Ecto neural progenitor cell (in vitro differentiated cells): ENCODE data around the gene CCT7.

ENCODE experiments used
- DNase-seq: peaks from one replicate; pipeline ENCODE4 v3.0.0-alpha.2; 2018; ENCODE audit warnings: low spot score

CCT7 gene

GRCh38 chr2:73268830-73269685 lies 35.0 kb downstream of the CCT7 start:
- peak; percentile 75 for DNase-seq

- no peak for DNase-seq
Observed at GRCh38 chr2:73269686-73270465, 35.8 kb downstream of the CCT7 start.

DNA sequence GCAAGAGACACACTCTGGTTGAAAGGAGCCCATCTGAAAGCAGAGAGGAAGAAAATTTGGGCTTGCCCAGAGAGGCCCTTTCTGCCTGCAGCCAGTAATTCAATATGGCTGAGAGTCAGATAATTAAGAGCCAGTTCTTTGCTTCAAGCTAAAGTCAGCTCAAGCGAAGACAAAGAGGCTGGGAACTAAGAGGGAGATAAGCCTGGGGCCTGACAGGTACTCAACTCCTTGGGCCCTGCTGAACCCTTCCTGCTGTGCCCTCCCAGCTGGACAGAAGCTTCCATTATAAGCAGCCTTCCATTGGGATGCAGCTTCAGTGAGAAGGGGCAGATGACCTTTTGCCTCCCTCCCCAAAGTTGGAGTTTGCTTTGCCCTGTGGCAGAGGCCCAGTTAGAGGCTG lies 38.2 kb downstream of the CCT7 start:
- peak; percentile 58 for DNase-seq

GRCh38 chr2:73279852-73280251 lies 45.7 kb downstream of the CCT7 start:
- no peak for DNase-seq

DNA sequence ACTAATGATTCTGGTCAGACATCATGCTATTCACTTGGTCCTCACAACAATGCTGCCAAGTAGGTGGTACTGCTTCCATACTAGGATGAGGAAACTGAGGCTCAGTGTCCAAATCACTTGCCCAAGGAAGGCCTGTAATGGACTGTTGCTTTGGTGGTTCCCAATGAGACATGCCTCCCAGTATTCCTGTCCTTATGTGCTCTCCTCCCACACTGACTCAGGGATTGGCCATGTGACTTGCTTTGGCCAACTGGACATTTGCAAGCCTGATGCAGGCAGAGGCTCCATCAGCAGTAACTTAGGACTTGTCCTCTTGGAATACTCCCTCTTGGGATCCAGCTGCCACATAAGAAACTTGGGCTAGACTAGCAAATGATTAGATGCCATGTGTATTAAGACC lies 47.1 kb downstream of the CCT7 start:
- DNase-seq, result no peak

DNA sequence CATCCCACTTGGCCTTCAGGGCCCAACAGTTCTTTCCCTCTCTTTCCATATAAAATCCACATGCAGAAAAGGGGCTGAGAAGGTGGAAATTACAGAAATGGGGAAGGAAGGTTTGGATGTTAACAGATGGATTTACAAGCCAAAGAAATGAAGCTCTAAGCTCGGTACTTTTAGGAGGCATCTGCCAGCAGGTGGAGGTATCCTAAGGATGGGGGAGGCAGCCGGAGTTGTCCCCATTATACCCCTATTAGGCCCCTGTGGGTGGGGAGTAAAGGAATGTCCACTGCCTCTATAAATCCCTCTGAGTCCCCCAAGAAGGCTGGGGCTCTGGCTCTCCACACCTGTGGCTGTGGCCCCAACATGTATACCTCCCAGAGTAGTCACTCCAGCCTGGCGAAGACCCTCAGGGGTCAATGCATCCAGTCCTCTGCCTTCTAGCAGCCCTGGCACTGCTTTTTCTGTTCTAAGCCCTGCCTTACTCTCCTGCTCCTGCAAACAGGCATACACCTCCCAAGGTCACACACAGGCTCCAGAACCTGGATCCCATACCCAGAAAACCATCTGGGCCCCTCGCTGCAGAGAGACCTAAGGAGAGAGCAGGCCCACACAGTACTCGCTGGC lies 48.9 kb downstream of the CCT7 start:
- DNase-seq, result no peak

DNA sequence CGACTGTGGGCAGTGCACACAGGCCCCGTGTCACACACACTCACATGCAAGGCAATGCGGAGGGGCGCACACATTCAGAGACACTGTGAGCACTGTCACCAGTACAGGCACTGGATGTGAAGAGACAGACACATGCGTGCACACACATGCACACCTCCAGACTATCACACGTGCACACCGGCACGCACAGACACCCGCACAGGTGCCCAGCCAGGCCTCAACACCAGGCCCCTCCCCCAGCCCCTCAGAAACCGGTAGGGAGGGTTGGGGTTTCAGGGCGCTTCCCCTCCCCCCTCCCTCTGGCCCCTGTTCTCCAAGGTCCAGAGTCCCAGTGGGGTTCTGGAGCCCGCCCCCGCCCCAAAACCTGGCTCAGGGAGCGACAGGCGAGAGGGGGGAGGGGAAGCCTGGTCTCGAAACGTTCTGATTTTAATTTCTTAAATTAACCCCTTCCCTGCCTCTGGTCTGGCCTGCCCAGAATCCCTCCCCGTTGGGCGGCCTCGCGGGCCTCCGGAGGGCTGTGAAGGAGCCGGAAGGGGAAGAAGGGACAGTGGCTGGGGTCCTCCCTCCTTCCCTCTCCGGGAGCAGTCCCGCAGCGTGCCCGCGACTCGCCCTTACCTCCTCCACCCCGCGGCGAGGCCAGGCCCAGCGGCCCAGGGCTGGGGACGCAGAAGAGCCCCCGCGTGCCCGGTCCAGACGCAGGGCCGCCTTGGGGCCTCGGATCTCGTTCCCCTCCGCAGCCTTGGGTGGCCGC lies 49.6 kb downstream of the CCT7 start:
- no peak for DNase-seq

GRCh38 chr2:73284296-73285158 lies 50.4 kb downstream of the CCT7 start, which contains the start of gene FBXO41:
Gene FBXO41 (minus strand): TSS chr2:73284478. CDS start chr2:73269630, 14,848 bp downstream.
- DNase-seq, result peak; percentile 75

- DNase-seq, result no peak
Observed at GRCh38 chr2:73285159-73285739, 51.1 kb downstream of the CCT7 start.

GRCh38 chr2:73286134-73286655 lies 52.1 kb downstream of the CCT7 start:
- DNase-seq, result no peak

GRCh38 chr2:73289304-73289703 lies 55.2 kb downstream of the CCT7 start:
- DNase-seq, result no peak

DNA sequence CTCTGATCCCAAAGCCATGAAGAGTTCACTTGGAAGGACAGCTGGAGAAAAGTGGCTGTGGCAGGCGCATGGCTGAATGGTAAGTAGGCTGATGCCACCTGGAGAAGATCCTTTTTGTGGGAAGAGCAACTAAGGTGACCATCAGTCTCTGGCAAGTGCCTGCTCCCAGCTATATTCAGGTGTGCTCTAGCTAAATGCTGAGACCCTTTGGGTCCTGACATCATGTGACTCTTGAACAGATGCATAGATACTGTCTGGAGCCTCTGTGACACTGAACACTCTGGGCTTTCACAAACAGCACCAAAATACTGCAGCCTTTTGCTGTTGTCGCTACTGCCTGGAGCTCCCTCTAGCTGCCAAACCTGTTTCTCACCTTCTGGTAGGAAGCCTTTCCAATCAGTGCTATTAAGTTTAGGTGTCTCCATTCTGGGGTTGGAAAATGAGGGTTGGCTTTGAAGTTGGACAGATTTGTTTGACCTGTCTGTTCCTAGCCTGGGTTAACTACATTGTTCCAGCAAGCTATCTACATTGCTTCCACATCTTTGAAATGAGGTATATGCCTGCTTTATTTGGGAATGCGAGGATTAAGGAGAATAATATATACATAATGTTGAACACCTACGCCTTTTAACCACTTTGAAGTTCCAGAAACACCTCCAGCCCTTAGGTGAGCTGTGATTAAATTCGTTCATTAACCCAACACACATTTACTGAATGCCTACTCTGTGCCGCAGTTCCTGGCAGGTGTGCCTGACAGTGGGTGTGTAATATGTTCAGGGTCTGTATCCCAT lies 56.1 kb downstream of the CCT7 start:
- no peak for DNase-seq

- DNase-seq, result peak; percentile 91
Observed at GRCh38 chr2:73291093-73291460, 57.0 kb downstream of the CCT7 start.

- peak; percentile 64 for DNase-seq
Observed at GRCh38 chr2:73291461-73292315, 57.6 kb downstream of the CCT7 start.

- DNase-seq, result peak; percentile 53
Observed at GRCh38 chr2:73292316-73292905, 58.3 kb downstream of the CCT7 start.

- DNase-seq, result peak; percentile 55
Observed at GRCh38 chr2:73292906-73293533, 58.9 kb downstream of the CCT7 start.

DNA sequence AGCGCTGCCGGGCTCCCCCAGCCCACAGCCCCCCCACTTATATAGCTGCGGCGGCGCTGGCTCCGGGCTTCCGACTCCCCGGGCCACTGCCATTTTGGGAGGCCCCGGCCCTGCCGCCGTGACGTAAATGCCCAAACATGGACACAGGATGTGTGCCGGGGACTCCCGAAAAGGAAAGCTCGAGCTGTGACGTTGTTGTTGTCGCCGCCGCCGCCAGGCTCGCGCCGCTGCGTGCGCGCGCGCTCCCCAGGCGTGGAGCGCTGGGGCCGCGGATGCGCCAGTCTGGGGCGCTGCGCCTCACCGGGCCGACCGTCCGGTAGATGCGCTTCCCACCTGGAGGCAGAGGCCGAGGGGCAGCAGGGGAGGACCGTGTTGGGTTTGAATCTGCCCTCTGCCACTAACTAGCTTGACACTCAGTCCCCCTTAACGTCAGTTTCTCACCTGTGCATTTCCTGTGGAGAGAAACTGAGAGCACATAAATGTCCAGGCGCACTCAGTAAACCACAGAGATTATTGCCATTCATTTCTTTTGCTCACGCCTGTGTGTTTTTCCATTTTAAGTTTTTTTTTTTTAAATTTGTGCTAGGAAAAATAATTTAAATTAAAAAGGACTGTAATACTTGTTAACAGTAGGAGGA lies 59.5 kb downstream of the CCT7 start, which contains the start of gene EGR4:
Gene EGR4, minus strand, starts transcription at position 15 of the 638 bp plus-strand sequence. CDS start 231 bp downstream, outside the sequence.
- DNase-seq, result peak; percentile 86
